Ecto neural progenitor cell (in vitro differentiated cells): ENCODE data around the gene ABR.
A peak's percentile ranks its signal among the peaks of the same experiment; 100 is the strongest.
"Not testable (repeated sequence)": the region's sequence is repeated elsewhere in the genome, so short reads cannot be mapped to it uniquely, and the experiment has no call there.

Source experiments
- DNase-seq: peaks from one replicate; pipeline ENCODE4 v3.0.0-alpha.2; 2018; ENCODE audit warnings: low spot score

The ABR gene

GRCh38 chr17:981292-981658, 198.5 kb downstream of the ABR start:
- no peak for DNase-seq

GRCh38 chr17:980406-981291, 199.1 kb downstream of the ABR start:
- peak; percentile 87 for DNase-seq

GRCh38 chr17:979539-980405, 200.0 kb downstream of the ABR start, which contains the start of gene NXN:
TSS of gene NXN (minus strand) at chr17:979776.
- peak; percentile 100 for DNase-seq

GRCh38 chr17:979212-979538, 200.6 kb downstream of the ABR start:
- no peak for DNase-seq

DNA sequence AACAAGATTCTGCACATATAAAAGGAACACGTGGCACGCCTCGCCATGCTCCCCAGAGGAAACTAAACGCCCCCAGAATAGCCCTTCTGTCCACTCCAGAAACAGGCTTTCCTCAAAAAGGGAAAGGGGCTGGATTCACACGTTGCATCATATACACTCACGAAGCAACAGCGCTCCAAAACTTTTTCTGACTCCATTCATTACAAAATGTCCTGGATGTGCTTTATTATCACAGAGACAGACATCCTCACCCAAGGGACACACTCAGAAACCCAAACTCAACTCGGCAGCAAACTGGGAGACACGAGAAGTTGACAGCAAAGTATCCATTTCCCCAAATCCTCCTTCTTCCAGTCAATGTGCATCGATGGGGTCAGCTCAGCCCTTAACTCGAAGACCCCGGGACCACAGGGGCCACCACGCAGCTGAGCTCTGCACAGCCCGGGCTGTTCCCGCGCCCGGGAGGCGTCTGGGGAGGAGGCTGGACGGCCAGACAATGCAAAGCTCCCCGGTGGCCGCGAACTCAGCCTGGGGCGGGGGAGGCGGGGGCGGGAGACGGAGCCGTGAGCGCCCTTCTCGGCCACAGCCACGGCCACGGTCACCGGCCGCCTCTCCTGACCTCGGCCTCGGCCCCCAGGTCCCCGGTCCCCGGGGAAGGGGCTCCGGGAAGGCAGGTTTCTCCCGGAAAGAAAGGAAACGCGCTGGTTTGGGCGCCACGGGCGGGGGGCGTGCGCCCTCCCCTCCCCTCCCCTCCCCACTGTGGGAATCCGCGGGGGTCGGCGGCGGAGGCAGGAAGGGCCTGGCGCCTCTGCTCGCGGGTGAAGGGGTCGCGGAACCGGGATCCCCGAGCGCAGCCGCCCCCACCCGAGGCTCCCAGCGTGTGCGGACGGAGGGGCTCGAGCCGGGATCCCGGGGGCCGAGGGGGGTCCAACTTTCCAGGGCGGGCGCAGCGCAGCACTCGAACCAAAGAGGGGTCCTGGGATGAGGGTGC, 201.4 kb downstream of the ABR start:
- DNase-seq, result peak; percentile 84

DNA sequence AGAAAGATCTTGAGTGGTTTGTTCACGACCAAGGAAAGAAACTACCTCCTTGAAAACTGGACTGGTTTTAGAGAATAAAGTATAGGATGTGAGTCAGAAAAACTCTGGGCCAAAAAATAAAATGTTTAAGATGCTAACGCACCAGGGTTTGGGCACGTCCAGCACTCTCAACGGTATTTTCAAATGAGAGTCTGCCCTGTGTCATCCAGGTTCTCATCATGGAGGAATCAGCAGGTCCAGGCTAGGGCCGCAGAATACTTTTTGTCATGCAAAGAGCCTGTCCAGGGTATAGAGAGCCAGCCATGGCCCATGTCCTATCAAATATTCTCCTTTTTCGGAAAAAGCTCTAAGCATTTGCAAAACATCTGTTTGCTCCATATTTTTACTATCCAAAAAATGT, 202.6 kb downstream of the ABR start:
- no peak for DNase-seq

DNA sequence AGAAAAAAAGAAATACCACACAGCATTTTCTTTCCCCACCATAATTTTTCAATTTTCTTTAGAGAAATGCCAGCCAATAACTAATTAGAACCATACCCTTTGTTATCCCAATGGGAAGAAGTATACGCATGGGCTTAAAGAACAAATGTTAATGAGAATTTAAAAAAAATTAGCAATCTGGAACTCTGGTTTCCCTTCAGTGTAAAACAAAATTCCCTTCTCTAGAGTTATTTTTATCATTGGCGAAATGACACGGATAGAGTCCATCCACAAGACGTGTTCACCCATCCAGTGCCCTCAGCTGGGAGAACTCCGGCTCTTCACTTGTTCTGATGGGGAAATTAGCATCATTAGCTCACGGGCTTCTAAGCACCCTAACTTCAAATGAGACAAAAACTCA, 203.5 kb downstream of the ABR start:
- no peak for DNase-seq

DNA sequence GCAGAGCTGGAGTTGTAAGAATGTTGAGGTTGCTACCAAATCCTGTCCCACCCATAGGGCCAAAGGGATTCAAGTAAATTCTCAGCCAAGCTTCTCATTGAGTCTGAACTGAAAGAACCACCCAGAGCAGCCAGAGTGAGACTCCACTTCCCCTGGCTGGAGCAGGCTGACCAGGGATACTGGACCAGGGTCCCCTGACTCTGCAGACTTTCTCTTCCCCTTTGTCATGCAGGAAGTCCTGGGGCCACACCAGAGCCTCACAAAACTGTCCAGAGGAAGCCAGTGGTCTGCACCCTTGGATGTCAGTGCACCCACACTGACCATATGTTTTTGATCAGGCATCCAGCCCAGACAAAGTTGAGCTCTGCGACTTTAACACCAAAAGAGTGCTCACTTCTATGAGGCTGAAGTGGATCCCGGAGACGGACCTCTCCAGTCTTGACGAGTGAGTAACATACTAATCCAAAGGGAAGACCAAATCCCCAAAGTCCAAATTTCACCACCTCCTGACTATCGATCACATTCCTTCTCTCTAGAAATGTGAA, 204.3 kb downstream of the ABR start:
- no peak for DNase-seq

DNA sequence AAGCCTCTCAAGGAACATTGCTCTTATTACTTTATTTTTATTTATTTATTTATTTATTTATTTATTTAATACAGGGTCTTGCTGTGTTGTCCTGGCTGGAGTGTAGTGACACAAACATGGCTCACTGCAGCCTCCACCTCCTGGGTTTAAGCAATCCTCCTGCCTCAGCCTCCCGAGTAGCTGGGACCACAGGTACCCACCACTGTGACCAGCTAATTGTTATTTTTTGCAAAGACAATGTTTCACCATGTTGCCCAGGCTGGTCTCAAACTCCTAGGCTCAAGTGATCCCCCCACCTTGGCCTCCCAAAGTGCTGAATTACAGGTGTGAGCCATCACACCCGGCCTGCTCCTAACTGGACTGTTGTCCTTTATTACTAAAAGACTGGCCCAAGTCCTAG, 205.0 kb downstream of the ABR start:
- DNase-seq, result not testable (repeated sequence)

- no peak for DNase-seq
Measured at GRCh38 chr17:973053-973452, 206.7 kb downstream of the ABR start.

- DNase-seq, result not testable (repeated sequence)
Measured at GRCh38 chr17:971861-972260, 207.9 kb downstream of the ABR start.

GRCh38 chr17:970364-970763, 209.4 kb downstream of the ABR start:
- DNase-seq, result no peak

- DNase-seq, result no peak
Measured at GRCh38 chr17:969811-970355, 209.9 kb downstream of the ABR start.

- DNase-seq, result no peak
Measured at GRCh38 chr17:968812-969730, 210.7 kb downstream of the ABR start.

DNA sequence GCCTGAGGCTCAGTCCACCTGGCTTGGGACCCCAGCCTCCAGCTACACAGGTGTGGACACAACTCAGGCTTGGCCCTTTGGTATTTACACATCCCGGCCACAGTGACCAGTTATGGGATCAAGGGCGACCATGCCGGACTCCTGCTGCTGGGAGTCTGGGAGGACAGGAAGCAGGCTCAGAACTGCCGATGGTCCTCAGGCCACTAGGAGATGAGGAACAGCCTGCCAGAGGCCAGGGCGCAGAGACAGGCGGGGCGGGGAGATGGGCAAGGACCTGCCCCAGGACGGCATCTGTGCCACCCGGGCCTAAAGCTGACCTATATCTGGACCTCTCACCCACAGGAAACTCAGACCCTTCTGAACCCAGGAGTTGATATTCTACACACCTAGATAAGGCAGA, 212.7 kb downstream of the ABR start:
- no peak for DNase-seq

- DNase-seq, result no peak
Measured at GRCh38 chr17:965311-965989, 214.3 kb downstream of the ABR start.

- DNase-seq, result no peak
Measured at GRCh38 chr17:964876-965275, 214.9 kb downstream of the ABR start.

- peak; percentile 77 for DNase-seq
Measured at GRCh38 chr17:962670-963069, 217.1 kb downstream of the ABR start.

DNA sequence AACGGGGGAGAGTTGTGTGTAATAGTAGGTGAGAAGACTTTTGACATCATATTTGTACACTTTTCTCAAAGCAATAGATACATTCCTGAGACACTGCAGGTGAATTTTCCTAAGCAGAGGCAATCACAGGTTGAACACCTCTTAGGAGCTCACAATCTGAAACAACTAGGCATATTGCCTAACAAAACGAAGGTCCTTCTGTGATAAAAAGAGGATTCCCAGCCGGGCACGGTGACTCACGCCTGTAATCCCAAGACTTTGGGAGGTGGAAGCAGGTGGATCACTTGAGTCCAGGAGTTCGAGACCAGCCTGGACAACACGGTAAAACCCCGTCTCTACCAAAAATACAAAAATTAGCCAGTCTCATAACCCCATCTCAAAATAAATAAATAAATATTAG, 217.6 kb downstream of the ABR start:
- no peak for DNase-seq
